HG03378 (cell line): ENCODE data around the gene PHIP.

Experiments
- ATAC-seq: cut with Tn5 transposase; IDR thresholded peaks from one replicate; pipeline ENCODE4 v1.9.1; 2021; ENCODE audit warnings: mild to moderate bottlenecking, moderate library complexity; ENCODE audit not compliant: unreplicated experiment

The PHIP gene

DNA sequence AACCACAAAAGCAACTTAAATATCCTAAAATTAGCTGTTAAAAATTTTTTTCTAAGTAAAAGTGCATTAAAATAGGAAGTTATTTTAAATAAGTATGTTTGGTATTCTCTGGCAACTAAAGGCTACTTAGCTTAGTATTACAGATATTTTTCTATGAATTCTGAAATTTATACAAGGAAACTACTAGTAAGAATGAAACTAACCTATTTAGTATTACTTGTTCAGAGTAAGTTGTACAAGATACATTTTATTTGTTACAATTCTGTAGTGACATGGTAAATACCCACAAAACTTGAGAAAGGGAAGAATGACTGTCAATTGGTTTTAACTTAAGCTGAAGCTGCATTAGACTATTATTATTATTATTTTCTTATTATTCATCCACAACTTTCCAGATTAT, 6.5 kb downstream of the PHIP start:
- peak; percentile 29 for ATAC-seq

DNA sequence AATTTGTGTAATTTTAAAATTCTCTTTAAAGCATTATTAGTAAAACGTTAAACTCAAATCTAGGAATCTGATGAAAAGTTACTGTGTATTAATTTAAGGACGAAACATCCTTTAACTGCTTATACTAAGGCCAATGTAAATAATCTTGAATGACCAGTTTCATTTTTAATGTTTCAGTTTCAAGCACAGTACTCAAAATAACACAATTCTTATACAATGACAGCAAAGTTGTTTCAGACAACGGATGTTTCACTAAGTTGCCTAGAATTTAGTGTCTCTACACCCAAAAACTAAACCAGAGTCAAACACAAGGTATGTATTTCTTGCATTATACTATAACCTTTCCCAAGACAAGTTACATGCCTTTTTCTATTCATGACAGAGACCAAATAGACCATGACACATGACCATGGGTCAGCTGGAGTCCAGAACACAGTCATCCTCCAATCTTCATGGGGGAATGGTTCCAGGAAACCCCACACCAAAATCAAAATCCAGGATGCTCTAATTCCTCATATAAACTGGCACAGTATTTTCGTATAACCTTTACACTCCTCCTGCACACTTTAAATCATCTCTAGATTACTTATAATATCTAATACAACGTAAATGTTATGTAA, 7.7 kb downstream of the PHIP start:
- ATAC-seq: peak; percentile 81

DNA sequence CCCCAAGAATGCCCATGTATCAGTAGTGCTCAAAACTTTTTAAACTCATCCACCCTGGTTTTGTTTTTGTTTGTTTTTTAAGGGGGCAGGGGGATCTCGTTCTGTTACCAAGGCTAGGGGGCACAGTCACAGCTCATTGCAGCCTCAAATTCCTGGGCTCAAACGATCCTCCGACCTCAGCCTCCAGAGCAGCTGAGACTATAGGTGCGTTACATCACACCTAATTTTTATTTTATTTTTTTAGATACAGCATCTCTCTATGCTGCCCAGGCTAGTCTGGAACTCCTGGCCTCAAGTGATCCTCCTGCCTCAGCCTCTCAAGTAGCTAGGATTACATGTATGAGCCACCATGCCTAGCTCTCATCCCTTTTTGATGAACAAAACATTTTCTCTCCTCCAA, 11.2 kb downstream of the PHIP start:
- no peak for ATAC-seq

DNA sequence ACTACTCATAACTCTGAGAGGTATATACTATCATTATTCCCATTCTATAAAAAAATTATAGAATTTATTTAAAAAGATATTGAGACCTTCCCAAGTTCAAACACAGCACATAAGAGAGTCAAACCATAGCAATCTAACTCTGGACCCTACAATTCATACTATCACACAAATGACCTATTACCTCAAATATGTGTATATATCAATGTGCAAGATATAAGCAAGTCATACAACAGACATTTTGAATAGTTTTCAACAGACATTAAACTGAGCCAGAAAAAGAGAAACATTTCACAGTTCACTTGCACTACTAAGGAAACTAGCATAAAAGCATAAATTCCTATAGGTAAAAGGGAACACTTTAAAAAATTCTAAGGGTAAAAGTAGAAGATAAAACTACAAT, 11.7 kb downstream of the PHIP start:
- ATAC-seq: no peak

DNA sequence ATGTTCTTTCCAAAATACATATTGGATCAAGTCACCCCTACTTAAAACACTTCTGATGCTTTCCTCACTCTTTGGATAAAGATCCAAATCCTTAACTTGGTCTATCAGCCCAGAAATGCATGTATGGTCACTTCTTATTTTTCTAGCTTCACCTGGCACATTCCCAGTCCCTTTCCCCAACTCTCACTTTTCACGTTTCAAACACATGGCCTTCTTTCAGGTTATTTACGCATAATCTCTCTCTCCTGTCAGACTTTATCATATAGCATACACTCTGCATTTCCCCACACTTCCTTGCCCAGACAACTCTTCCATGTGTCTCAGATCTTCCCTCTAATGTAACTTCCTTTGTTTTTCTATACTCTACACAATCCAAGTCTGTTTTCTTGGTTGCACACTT, 12.8 kb downstream of the PHIP start:
- ATAC-seq: no peak

DNA sequence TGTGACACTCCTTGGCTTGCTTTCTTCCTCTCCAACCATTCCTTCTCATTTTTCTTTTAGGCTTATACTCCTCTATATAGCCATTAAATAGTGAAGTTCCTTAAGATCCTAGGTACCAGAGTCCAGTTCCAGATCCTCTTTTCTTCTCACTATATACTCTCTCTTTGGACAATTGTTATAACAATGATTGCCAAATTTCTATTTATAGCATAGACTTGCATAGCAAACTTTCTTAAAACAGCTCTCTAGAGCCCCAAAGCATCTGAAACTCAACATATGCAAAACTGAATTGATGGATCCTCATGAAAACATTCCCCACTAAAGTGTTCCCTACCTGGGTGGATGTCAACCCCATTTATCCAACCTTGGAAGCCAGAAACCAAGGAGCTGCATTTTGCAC, 13.4 kb downstream of the PHIP start:
- ATAC-seq: peak; percentile 48

DNA sequence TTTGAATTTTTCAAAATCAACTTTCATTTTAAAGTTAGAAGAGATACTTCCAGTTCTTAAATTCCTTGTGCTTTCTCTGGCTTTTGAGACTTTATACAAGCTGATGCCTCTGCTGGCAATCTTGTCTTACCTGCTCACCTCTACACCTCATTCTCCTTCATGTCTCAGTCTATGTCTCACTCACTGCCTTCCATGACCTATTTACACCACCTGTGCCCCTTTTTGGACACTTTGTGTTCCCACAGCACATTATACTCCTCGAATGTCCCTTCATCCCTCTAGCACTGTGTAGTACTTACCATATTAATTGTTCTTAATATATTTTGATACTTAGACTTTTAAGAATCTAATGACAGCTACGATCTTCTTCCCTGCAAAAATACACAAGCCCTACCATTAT, 15.3 kb downstream of the PHIP start:
- no peak for ATAC-seq

DNA sequence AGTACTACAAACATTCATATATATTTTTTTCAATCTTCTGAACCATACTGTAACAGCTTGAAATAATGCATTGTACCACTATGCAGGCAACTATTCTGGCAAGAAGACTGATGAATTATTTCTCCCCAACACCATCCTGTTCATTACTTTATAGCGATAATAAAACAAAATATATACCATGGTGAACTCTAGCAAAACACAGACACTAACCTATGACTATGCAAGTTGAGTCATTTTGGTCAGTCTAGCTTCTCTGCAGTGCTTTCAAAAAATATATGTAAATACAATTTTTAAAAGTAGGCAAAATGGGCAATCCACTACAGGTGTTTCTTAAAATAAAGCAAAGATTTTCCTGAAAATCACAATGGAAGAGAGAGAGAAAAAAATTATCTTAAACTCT, 20.3 kb downstream of the PHIP start:
- ATAC-seq: no peak

DNA sequence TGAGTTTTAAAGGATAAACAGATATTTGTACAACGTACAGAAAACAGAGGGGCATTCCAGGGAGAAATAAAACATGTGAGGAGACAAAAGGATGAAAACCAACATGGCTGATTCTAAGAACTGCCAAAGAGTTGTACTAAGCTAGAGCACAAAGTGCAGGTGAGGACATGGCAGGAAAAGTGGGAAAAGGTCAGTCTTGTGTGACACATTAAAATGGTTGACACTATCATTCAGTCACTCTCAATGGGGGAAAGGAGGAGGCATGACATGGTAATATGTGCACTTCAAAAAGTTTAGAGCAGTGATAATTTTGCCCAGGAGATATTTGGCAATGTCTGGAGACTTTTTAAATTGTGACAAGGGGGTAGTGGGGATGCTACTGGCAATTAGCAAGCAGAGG, 21.8 kb downstream of the PHIP start:
- no peak for ATAC-seq

DNA sequence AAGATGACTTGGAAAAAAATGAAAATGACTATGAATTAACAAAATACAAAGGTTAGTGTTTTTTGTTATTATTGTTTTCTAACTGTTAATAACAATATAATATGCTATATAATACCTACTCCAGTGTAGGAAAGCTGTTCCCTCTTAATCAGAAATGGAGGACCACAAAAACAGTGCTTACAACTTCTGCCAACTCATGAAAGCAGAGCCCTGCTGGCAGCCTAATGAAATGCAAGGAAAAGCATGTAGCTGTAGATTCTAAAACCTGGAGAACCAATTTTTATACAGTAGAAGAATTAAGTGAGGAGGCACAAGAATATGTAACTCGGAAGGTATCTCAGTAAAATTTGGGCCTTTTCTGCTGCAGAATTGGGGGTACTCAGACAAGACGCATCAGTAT, 29.4 kb downstream of the PHIP start:
- ATAC-seq: no peak

DNA sequence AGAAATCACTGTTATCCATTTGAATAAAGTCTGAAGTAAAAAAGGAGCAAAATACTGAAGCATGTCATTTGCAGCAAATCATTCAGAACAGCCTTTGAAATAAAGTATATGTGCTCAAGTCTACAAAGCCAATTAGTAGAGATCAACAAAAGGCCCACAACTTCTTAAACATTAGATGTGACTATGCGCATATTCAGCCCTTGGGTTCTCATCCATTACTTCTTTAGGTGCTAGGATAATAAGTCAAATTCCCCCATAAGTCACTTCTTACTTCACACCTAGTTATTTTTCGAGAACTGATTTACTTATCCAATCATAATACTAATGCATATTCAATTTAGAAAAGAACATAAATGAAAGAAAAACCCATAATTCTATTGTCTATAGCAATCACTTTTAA, 31.0 kb downstream of the PHIP start:
- ATAC-seq: no peak

DNA sequence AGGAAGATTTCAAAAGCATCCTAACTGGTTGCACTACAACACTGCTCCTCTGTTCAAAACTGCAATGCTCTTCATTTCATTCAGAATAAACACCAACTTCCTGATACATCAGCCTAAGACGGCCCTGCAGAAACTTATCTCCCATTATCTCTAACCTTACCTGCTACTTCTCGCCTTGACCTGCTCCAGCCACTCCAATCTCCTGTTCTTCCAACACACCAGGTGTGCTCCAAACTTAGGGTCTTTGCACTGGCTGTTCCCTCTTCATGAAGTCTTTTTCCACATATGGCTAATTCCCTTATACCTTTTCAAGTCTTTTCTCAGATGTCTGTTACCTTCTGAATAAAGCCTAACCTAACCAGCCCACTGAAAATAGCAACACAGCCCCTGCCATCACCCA, 32.1 kb downstream of the PHIP start:
- no peak for ATAC-seq

DNA sequence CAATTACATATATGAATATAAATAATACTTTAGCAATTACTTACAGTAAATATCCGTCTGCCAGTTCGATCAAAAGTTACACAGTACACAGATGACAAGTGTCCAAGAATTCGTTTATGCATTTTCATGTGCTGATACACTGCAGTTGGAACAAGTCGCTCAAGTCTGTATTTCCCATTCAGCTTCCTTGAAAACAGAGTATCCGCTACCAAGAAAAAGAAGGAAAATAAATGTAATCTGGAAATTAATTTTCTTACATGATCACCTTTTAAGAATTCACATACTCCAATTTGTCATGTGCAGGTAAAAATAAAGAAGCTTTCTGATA, 35.3 kb downstream of the PHIP start:
- ATAC-seq: no peak

DNA sequence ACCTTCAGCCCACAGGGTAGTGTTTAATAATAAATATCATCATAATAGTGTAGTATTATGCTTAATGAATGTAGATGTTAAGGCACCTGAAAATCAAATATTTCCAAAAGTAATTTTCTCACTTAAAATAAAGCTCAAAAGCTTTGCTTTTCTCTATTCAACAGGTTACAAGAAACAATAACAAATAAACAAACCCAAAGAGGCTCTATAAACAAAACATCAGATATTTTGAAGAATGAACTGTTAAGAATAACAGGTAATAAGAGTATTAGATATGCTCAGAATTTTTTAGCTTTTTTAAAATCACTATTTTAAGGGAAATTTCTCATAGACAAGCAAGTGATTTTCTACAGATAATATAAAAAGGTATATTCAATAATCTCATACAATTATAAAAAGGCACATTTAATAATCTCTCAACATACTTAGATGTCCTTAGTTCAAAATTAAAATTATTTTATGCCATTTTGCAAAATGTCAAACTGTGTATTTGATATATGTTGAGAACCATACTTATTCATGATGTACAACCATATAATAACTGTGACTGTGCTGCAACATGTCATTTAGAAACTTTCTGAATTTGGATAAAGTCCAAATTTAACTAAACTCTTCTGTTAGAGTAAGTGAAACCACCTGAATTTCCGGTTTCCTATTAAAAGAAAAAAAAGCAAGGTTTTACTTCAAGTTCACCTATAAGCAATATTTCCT, 35.8 kb downstream of the PHIP start:
- ATAC-seq: peak; percentile 87

DNA sequence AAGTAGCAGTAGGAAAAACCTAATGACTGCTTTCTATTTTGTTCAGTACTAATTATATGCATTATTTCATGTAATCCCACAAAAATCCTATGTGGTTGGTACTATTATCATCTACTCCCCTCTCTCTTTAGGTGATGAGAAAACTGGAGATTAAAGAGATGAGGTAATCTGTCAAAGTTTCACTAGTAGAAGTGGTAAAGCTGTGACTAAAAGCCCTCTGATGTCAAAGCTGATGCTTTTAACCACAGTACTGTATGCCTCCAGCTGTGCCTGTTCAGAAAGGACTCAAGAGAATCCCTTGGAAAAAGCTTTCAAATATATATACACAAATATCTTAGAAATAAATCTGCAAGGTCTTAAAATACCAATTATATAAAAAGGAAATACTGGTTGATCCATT, 38.0 kb downstream of the PHIP start:
- peak; percentile 69 for ATAC-seq

DNA sequence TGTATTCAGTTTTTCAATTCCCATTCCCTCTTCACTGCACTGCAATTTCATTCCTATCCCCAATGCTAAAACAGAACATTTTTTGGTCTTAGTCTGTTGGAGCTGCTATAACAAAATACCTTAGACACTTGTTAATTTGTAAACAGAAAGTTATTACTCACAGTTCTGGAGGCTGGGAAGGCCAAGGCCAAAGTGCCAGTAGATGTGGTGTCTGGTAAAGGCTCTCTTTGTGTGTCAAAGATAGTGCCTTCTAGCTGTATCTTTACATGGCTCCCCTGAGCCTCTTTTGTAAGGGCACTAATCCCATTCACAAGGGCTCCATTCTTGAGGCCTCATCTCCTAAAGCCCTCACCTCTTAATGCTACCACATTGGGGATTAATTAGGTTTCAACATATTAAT, 40.0 kb downstream of the PHIP start:
- no peak for ATAC-seq

DNA sequence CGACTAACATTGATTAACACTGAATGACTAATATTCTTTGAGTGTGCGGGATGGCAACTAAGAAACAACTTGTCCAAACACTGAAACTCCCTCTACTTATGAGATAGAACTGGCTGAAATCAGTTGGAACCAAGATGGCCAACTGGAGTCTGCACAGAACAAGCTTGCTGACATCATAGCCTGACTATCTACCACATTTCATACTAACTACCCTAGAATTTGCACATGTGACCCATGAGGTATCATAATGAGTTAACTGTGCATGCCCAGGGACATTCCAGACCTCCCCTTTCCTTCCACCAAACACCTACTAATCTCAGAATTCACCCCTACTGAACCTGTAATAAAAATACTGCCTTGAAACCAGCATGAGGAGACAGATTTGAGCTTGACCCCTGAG, 43.2 kb downstream of the PHIP start:
- ATAC-seq: peak; percentile 70

DNA sequence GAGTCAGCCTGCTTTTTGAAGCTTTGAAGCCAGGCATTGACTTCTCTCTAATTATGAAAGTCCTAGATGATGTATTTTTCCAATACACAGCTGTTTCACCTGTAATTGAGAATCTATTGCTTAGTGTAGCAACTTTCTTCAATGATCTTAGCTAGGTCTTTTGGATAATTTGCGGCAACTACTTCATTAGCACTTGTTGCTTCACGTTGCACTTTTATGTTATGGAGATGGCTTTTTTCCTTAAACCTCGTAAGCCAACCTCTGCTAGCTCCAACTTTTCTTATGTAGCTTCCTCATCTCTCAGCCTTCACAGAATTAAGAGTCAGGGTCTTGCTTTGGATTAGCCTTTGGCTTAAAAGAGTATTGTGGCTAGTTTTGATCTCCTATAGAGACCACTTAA, 44.8 kb downstream of the PHIP start:
- ATAC-seq: no peak

DNA sequence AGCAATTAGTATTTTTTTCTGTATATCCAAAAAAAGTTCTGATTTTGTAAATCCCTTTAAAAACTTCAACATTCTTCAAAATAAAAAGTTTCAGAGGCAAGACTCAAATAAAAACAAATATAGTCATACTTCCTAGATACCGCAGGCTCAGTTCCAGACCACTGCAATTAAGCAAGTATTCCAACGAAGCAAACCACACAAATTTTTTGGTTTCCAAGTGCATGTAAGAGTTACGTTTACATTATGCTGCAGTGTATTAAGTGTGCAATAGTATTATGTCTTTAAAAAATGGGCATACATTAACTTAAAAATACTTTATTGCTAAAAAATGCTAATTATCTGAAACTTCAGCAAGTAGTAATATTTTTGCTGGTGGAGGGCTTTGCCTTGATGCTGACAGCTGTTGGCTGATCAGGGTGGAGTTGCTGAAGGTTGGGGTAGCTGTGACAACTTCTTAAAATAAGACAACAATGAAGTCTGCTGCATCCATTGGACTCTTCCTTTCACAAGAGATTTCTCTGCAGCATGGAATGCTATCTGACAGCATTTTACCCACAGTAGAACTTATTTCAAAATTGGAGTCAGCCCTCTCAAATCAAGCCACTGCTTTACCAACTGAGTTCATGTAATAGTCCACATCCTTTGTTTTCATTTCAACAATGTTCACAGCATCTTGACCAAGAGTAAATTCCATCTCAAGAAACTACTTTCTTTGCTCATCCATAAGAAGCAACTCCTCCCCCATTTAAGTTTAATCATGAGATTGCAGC, 46.0 kb downstream of the PHIP start:
- ATAC-seq: no peak

DNA sequence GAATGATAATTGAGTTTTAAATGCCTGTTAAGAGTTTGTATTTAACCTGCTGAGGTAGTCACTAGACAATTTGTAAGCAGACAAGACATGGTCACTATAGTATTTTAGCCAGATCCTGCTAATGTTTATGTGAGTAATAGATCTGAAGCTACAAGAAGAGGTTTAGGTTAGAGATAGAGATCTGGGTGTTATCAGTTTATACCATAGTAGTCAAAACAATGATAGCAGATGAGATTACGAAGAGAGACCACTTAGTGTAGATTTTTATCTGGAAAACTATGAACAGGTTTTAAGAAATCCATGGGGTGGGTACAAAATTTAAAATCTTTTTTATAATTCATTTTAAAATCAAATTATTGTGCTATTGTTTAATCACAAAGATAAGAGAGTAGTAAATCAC, 47.5 kb downstream of the PHIP start:
- no peak for ATAC-seq

DNA sequence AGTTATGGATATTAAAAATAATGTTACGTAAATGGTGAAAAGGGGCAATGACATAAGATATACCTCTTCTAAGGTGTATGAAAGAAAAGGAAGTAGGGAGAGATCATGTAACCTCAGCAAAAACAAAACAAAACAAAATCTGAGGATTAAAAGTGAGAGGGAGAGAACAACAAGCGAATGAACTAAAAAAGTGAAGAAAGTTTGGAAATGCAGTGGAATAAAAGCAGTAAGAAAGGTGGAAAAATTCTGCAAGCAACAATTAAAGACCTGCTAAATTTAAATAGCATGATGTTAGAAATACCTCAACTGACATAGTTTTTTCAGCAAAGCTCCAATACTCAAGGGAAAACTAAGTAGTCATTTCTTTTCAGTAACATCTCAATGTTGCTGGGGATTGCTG, 48.0 kb downstream of the PHIP start:
- no peak for ATAC-seq

DNA sequence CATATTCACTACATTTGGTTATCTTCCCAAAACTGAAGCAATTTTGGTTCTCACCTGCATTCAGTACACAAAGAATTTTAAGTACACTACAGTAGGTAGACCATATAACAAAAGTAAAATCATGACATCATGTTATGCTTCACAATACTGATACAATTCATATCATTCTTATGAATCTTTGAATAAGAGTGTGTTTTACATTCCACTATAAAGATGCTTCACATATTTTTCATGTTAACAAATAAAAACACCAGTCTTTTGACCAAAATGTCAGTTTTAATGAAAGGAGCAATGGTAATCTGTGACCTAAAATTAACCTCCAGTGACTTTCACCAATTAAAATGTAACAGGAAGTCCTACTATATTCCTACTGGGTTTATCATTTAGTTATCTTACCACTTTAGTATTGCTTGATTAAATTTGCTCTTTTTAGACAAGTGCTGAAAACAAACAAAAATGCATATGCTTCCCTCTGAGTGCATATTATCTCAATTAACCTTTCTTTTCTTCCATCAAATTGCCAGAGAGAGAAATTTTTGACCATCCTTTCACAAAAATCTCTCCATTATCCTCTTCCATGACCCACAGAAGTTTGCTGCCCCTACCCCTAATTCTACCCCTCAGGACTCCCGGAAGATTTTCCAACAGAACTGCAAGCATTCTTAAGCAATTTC, 49.3 kb downstream of the PHIP start:
- ATAC-seq: no peak
